ENCODE results near the gene TTLL12.
"Not testable (repeated sequence)": the region's sequence is repeated elsewhere in the genome, so short reads cannot be mapped to it uniquely, and the experiment has no call there.

Gene TTLL12

DNA sequence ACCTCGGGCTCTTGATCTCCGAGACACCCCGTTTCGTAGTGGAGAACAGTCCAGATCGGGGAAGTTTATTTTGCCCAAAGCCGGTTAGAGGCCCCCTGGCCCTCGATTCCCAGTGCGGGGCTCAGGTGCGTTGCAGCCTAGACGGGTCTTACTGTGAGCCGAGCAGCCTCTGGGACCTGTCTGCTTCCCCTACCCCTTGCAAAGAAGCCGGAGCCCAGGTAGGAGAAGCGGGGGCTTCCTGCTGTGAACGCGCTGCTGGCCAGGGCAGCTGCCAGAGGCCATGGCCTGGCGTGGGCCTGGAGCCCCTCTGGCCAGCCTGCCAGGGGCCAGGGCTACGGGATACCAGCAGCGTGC lies 35.0 kb downstream of the TTLL12 start:
- no peak for DNase-seq

GRCh38 chr22:43151251-43152002 lies 35.5 kb downstream of the TTLL12 start, which contains the start of gene TSPO:
TSS of gene TSPO (plus strand) at chr22:43151559. CDS start at chr22:43159239, 7,680 bp downstream.
- peak; percentile 61 to 70 for DNase-seq

DNA sequence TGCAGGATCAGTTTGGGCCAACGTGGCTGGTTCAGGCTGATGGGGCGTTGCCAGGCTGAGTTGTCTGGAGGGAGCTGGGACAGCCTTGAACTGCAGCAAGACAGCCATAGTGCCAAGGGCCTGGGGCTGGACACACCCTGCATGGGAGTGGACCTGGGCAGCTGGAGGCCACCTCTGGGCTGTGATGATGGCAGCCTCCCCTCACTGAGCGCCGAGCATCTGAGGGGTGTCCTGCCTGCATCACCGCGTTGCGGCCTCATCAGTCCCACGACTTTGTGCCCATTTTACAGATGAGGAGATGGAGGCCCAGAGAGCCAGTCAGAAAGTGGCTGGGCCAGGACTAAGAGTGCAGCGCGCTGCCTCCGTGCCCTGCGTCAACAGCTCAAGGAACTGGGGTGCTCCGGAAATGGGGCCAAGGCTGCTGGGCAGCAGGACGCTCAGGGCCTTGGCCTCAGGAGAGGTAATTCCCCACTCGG lies 36.2 kb downstream of the TTLL12 start:
- no peak for DNase-seq

GRCh38 chr22:43148581-43148980 lies 38.4 kb downstream of the TTLL12 start:
- DNase-seq, result peak in 1 of 2 donors; percentile 39

- DNase-seq, result no peak
Observed at GRCh38 chr22:43147821-43148220, 39.1 kb downstream of the TTLL12 start.

- DNase-seq, result peak in 1 of 2 donors; percentile 45
Observed at GRCh38 chr22:43146332-43146731, 40.6 kb downstream of the TTLL12 start.

DNA sequence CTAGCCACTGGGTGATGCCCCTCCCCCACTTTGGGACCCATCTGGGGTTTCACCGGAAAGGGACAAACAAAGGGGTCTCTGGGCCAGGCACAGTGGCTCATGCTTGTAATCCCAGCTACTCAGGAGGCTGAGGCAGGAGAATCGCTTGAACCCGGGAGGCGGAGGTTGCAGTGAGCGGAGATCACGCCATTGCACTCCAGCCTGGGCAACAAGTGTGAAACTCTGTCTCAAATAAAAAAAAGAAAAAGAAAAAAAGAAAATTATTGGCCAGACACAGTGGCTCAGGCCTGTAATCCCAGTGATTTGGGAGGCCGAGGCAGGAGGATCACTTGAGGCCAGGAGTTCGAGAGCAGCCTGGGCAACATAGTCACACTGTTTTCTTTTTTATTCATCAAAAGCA lies 41.6 kb downstream of the TTLL12 start:
- not testable (repeated sequence) for DNase-seq

GRCh38 chr22:43144949-43145348 lies 42.0 kb downstream of the TTLL12 start:
- no peak for DNase-seq

DNA sequence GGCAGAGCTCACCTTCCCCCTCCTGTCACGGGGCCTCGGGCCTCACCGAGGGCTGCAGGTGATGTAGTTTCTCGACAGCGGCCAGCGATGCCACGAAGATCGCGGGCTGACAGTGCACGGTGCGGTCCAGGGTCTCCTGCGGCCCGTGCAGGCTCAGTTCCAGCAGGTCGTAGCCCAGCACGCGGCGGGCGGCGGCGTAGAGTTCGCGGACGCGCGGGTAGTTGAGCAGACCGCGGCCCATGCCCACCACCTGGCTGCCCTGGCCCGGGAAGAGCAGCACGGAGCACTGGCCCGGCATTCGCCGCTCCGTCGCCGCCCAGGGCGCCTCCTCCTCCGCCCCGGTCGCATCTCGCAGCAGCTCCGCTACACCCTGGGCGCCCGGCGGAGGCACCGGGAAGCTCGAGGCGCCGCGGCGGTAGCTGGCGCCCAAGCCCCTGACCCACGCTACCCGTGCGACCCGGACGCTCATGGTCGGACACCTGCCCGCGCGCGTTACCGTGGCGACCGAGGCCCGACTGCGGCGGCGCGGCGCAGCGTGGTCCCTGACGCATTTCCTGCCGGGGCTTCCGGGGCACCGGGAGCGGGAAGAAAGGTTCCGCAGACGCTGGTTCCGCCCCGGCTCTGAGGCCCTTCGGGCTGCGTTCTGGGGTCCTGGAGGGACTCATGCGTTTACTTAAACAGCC lies 43.9 kb downstream of the TTLL12 start, which contains the start of gene MCAT:
Gene MCAT, minus strand, starts transcription at position 519 of the 683 bp plus-strand sequence. Its CDS starts 50 bp downstream, at position 469.
- DNase-seq, result peak; percentile 80 to 86

DNA sequence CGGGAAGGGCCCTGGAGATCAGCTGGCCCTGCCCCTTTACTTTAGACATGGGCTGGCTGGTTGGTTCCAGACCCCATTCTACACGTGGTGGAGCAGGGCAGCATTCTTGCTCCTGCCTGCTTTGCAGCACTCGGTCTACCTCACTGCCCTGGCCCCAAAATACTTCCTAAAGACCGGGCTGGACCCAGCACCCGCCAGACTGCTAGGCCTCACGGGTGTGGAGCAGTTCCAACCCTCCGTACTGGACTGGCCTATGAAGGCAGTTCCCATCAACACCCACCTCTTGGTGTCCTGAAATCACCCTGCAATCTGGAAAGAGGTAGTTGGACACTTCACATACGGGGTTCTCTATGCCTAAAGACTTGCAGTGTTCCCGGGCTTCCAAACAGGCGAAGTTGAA lies 50.1 kb downstream of the TTLL12 start:
- no peak for DNase-seq

DNA sequence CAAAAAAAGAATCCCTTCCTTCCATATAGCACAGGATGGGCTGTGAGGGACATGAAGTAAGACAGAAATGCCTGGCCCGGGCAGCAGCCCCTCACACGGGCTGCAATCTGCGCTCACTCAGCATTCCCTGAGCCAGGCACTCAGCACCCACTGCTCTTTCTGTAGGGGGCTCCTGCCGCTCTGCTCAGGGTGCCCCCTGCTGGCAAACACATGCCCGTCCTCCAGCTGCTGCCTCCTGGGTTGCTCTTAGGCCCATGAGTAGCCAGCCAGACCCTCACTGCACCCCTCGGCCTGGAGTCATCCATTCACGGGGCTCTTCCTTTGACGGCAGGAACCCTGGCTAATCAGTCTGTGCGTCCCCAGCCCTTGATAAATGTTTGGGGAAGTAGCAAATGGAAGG lies 50.7 kb downstream of the TTLL12 start:
- DNase-seq, result peak; percentile 43 to 51

DNA sequence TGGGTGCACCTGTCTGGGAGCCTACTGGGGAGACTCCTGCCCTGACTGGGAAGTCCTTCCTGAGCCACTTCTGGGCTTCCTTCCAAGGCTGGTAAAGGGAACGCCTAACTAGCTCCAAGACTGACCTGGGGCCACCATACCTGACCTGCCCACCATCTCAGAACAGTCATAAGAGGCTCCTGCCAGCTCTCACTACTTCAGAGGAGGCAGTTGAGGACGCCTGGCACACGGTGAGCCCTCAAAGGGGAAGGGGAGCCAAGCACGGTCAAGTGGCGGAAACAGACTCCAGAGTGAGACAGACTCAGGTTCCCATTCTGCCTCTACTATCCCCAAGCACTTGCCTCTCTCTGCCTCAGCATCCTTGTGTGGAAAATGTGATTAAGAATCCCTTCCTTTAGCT lies 51.4 kb downstream of the TTLL12 start:
- no peak for DNase-seq

GRCh38 chr22:43134553-43134952 lies 52.4 kb downstream of the TTLL12 start:
- DNase-seq, result no peak

DNA sequence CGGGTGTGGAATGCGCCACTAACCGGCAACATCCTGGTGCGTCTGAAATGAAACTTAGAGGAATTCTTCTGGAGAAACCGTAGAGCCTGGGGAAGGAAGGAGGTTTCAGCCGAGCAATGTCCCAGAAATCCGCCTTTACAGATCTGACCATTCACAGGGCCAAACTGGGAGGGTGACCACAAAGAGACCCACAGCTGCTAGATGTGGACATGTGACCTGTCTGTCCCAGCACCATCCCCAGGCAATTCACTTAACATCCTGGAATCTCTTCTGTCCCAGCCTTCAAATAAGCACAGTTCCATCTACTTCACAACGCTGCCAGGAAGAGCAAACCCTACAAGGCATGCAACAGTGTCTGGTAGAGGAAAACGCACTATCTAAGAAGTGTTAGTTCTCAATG lies 53.5 kb downstream of the TTLL12 start:
- DNase-seq, result no peak

- DNase-seq, result no peak
Observed at GRCh38 chr22:43131773-43132501, 55.0 kb downstream of the TTLL12 start.

DNA sequence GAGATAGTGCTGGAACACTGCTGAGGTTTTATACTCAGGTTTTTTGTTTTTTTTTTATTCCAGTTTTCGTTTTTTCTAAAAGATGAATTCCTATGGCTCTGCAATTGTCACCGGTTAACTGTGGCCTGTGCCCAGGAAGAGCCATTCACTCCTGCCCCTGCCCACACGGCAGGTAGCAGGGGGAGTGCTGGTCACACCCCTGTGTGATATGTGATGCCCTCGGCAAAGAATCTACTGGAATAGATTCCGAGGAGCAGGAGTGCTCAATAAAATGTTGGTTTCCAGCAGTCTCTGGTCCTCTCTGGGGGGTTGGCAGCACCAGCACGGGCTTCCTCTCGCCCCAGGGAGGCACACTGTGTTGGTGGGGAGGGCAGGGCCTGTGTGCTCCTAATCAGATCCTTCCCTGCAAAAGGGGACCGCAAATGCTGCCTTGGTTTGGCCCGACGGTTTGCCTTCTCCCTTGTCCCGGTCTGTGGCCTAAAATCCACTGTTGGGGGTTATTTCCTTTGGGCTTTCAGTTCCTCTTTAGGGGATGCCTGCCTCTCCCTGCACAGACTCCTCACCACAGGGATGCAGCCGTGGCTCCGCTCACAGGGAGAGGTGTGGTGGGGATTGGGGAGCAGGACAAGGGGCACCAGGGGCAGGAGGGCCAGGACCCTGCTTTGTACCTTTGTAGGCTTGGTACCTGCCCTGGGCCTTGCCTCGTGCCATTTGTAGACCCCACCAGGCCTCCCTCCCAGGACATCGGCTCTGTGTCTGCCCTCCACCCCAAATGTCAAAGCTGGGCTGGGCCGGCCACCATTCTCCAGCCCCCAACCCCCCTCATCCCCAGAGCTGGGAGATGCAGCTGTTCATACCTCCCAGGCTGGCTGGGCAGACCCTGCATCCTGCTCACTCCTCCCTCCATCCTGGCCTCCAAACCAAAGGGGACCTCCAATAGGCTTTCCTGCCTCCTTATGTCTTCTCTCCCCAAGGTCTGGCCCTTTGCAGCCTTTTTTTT lies 57.2 kb downstream of the TTLL12 start:
- DNase-seq, result no peak

GRCh38 chr22:43128928-43129424 lies 58.0 kb downstream of the TTLL12 start:
- DNase-seq, result no peak

DNA sequence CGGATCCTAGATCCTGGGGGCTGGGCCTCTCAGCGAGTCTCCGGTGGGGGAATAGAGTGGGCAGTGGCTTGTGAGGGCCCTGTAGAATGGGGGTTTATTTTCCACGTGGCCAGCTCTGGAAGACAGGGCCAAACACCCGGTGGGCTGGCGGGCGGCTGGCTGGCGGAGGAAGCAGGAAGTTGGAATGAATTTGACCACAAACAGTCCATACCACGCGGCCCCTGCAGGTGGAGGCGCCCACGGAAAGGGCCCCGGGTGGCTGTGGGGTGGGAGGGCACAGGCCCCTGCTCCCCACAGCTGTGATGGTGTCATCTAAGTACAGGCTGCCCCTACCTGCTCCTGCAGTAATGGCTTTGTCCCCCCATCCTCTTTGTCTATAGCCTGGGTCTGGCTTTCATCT lies 58.8 kb downstream of the TTLL12 start:
- DNase-seq, result no peak

DNA sequence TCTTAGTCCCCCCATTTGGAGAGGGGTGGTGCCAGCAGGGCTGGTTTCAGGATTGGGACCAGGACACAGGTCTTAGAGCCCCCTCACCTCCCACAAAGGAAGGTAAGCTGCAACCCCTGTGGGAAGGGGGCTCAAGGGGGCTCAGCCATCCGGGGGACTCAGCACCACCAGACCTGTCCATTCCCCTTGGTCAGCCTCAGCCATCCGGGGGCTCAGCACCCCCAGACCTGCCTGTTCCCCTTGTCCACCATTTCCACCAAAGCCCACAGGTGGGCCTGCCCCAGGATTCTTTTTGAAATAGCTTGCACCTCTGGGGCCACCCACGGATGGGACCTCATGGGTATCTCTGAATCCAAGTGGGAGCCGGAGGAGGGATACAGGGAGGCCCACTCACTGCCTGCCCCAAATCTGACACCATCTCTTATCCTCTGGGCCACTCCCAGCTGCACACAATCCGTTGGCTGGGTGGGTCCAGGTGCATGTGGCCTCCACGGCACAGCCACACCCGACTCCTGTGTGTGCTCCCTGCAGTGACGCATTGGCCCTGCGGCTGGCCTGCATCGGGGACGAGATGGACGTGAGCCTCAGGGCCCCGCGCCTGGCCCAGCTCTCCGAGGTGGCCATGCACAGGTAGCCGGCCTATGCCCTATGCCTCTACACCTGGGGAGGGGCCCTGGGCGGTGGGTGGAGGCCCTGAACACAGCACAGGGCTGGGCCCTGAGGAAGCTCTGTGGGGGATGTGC lies 59.6 kb downstream of the TTLL12 start:
- DNase-seq, result no peak

- no peak for DNase-seq
Observed at GRCh38 chr22:43126501-43127165, 60.3 kb downstream of the TTLL12 start.

Data from CD4-positive, alpha-beta T cell treated with Interleukin-1 beta for 1 hour (primary cell).